IPS DF 6.9 (cell line): Measurements from ENCODE around the gene KLHL2.
"Not testable (repeated sequence)": the region's sequence is repeated elsewhere in the genome, so short reads cannot be mapped to it uniquely, and the experiment has no call there.

Source experiments
- DNase-seq: peaks from one replicate; pipeline ENCODE4 v3.0.0-alpha.2; 2013; ENCODE audit warnings: low read depth, low spot score
- H3K27ac ChIP-seq: one replicate; pipeline ENCODE4 v1.5.1; 2013; ENCODE audit warnings: low read length, control low read depth
- H3K27me3 ChIP-seq: 2 replicates; pipeline ENCODE4 v1.6.1; 2013; ENCODE audit warnings: mild to moderate bottlenecking, low read length; ENCODE audit not compliant: control insufficient read depth, insufficient read depth
- H3K36me3 ChIP-seq: 2 replicates; pipeline ENCODE4 v1.6.1; 2013; ENCODE audit warnings: low read length; ENCODE audit not compliant: control insufficient read depth, insufficient read depth
- H3K4me1 ChIP-seq: 2 replicates; pipeline ENCODE4 v1.6.1; 2013; ENCODE audit warnings: low read length; ENCODE audit not compliant: control insufficient read depth, insufficient read depth
- H3K4me3 ChIP-seq: 2 replicates; pipeline ENCODE4 v1.5.1; 2013; ENCODE audit warnings: mild to moderate bottlenecking, low read length
- H3K9me3 ChIP-seq: 2 replicates; pipeline ENCODE4 v1.6.1; 2013; ENCODE audit warnings: low read length, inconsistent platforms; ENCODE audit not compliant: control insufficient read depth, insufficient read depth
- WGBS: extraction: QIAGEN DNeasy Blood & Tissue Kit; methylation state at CpG from one replicate; pipeline ENCODE4 v1.1.7; 2013; ENCODE audit warnings: mixed read lengths, missing lambda C conversion rate; ENCODE audit not compliant: insufficient read length, insufficient coverage; 5-methylcytosine and 5-hydroxymethylcytosine counted together

Gene KLHL2

GRCh38 chr4:165232623-165233433 lies 25.5 kb downstream of the KLHL2 start:
- H3K27ac ChIP-seq, DNase-seq, H3K9me3 ChIP-seq, H3K4me3 ChIP-seq, H3K4me1 ChIP-seq, H3K27me3 ChIP-seq, H3K36me3 ChIP-seq: not testable (repeated sequence)
- no CpG with 5 or more reads among the region's 4 CpGs for WGBS

- H3K9me3 ChIP-seq = no peaks in the 10 kb centered on the region
- H3K4me3 ChIP-seq = no peak overlapping the region
- no peak overlapping the region for H3K27ac ChIP-seq
- peaks cover 1% of the 10 kb centered on the region; the same call in 1 of the 2 replicates for H3K4me1 ChIP-seq
- no peak for DNase-seq
- no CpG with 5 or more reads among the region's 5 CpGs for WGBS
- no peaks in the 10 kb centered on the region for H3K36me3 ChIP-seq
- no peaks in the 10 kb centered on the region for H3K27me3 ChIP-seq
These were observed 27.4 kb downstream of the KLHL2 start for GRCh38 chr4:165234766-165235165.

- H3K27me3 ChIP-seq, H3K9me3 ChIP-seq, H3K36me3 ChIP-seq, H3K4me3 ChIP-seq, DNase-seq, H3K4me1 ChIP-seq, H3K27ac ChIP-seq: not testable (repeated sequence)
- WGBS = no CpG with 5 or more reads among the region's 1 CpG
These were observed 29.5 kb downstream of the KLHL2 start for GRCh38 chr4:165236852-165237251.

GRCh38 chr4:165238041-165238640 lies 30.8 kb downstream of the KLHL2 start:
- DNase-seq, H3K4me3 ChIP-seq, H3K27ac ChIP-seq, H3K27me3 ChIP-seq, H3K36me3 ChIP-seq, H3K4me1 ChIP-seq, H3K9me3 ChIP-seq: not testable (repeated sequence)
- no CpG with 5 or more reads among the region's 5 CpGs for WGBS

DNA sequence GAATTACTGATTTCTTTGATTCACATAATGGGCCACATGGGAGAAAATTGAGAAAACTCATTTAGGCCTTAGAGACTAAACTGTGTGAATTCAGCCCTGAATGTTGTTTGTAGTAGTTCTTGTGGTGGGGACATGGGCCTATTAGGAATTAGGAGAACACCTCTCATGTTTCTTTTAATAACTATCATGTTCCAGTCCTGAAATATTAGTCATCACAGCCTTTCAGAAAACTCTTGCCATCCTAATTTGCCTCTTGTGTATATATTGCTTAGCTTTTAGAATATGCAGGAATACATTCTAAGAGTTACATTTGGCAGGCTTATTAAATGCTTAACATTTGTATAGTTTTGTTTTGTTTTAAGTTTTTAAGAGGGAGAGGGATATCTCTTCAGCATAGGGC lies 33.4 kb downstream of the KLHL2 start:
- H3K36me3 ChIP-seq, H3K27me3 ChIP-seq, DNase-seq, H3K4me3 ChIP-seq, H3K27ac ChIP-seq, H3K9me3 ChIP-seq, H3K4me1 ChIP-seq: not testable (repeated sequence)

DNA sequence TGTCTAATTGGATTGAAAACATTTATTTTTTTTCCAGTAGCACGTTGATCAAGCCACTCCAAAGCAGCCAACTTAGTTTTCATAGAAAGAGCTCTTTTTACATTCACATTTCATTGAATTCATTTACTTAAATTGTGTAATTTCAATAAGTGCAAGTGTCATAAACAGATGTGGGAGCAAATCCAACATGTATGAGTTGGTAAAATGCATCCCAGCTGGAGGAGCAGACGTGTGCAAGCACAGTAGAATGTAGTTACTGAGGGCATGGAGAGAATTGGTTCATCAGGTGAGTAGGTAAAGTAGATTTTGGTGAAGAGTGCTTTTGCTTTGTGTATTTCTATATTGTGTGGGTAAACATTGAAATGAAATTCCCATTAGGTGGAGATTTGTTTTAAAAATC lies 36.8 kb downstream of the KLHL2 start:
- H3K27me3 ChIP-seq, H3K4me3 ChIP-seq, H3K9me3 ChIP-seq, DNase-seq, H3K4me1 ChIP-seq, H3K27ac ChIP-seq, H3K36me3 ChIP-seq: not testable (repeated sequence)
- WGBS = no CpG with 5 or more reads among the region's 2 CpGs

- WGBS = no CpG with 5 or more reads among the region's 10 CpGs
- H3K27me3 ChIP-seq, H3K4me3 ChIP-seq, DNase-seq, H3K36me3 ChIP-seq, H3K27ac ChIP-seq, H3K9me3 ChIP-seq, H3K4me1 ChIP-seq: not testable (repeated sequence)
These were observed 37.3 kb downstream of the KLHL2 start for GRCh38 chr4:165244587-165245186.

DNA sequence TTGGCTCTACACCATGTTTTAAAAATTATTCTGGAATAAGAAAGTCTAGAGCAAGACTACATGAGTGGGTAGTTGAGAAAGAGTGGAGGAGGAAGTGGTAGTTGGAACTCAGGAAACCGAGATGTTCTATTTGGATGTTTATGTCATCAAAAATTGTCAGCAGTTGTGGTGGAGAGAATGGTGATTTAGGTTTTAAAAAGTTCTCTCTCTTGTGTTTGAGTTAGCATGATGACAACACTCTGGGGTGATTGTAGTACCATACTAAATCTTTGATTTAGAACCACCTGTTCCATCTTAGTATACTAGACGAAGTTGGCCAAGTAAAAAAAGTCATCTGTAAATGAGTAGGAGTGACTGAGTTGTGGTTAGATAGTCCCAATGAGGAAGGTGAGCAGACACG lies 40.7 kb downstream of the KLHL2 start:
- H3K27ac ChIP-seq = no peak overlapping the region
- H3K36me3 ChIP-seq = no peaks in the 10 kb centered on the region
- no peak for DNase-seq
- H3K4me1 ChIP-seq = no peaks in the 10 kb centered on the region
- H3K4me3 ChIP-seq = no peak overlapping the region
- no peaks in the 10 kb centered on the region for H3K9me3 ChIP-seq
- no peaks in the 10 kb centered on the region for H3K27me3 ChIP-seq
- no CpG with 5 or more reads among the region's 3 CpGs for WGBS

DNA sequence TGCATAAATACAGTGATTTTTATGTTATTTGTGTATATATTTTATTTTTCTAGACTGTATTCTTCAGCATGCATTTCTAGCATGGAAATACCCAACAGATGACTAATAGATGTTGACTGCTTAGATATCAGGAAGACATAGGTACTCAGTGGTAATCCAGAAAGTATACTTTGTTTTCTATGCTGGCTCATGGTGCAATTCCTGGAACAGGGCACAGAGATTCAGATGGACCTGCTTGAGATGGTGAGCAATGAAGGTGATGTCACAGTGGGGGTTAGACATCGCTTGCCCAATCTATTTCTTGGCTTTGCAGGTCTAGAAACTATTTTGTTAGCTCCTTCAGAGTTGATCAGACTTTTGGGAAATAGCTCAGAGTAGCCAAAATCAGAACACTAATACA lies 41.5 kb downstream of the KLHL2 start:
- H3K27ac ChIP-seq, H3K4me3 ChIP-seq, H3K9me3 ChIP-seq, H3K36me3 ChIP-seq, H3K27me3 ChIP-seq, DNase-seq, H3K4me1 ChIP-seq: not testable (repeated sequence)
- no CpG with 5 or more reads among the region's 1 CpG for WGBS

DNA sequence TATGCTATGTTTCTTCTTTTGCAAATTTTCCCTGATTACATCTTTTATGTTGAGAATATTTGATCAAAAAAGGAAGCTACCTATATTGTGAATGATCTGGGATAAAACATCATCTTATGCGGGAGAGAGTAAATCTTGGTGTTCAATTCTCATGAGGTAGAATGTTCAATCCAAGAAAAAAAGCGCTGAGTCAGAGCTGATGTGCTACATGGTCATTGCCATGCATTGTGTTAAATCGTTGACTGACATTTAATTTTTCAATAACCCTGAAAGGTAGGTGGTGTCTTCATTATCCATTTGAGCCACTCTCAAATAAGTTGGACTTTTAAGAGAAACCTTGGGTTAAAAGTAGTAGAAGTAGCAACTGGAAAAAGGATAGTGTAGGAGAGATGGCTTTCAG lies 47.4 kb downstream of the KLHL2 start:
- H3K27ac ChIP-seq, H3K27me3 ChIP-seq, H3K9me3 ChIP-seq, H3K4me3 ChIP-seq, DNase-seq, H3K36me3 ChIP-seq, H3K4me1 ChIP-seq: not testable (repeated sequence)
- no CpG with 5 or more reads among the region's 3 CpGs for WGBS

- H3K4me3 ChIP-seq, H3K36me3 ChIP-seq, H3K27ac ChIP-seq, DNase-seq, H3K9me3 ChIP-seq, H3K27me3 ChIP-seq, H3K4me1 ChIP-seq: not testable (repeated sequence)
- no CpG with 5 or more reads among the region's 4 CpGs for WGBS
These were observed 48.1 kb downstream of the KLHL2 start for GRCh38 chr4:165255439-165255838.
